Progenitor cell of endocrine pancreas (in vitro differentiated cells): ENCODE results near the gene VAPA. TPM values are rescaled to one million over a fixed set of nuclear protein-coding genes. Genes with fewer than 3 reads are reported as not detected.
A peak's percentile ranks its signal among the peaks of the same experiment; 100 is the strongest.

ENCODE experiments used
- DNase-seq: peaks from one replicate; pipeline ENCODE4 v3.0.0; 2021; ENCODE audit warnings: low spot score; ENCODE audit not compliant: unreplicated experiment
- H3K27ac Mint-ChIP-seq: 2 replicates; pipeline ENCODE4 v1.8.0; 2021; ENCODE audit warnings: mild to moderate bottlenecking, moderate library complexity, mixed read lengths
- H3K27me3 Mint-ChIP-seq: 2 replicates; pipeline ENCODE4 v1.8.0; 2021; ENCODE audit warnings: mixed read lengths
- H3K36me3 Mint-ChIP-seq: 2 replicates; pipeline ENCODE4 v1.8.0; 2022; ENCODE audit warnings: mixed read lengths; ENCODE audit not compliant: insufficient read depth
- H3K4me1 Mint-ChIP-seq: 2 replicates; pipeline ENCODE4 v1.8.0; 2021; ENCODE audit warnings: low read depth, mixed read lengths
- H3K4me3 Mint-ChIP-seq: 2 replicates; pipeline ENCODE4 v1.8.0; 2021; ENCODE audit warnings: low read depth, mild to moderate bottlenecking, moderate library complexity, mixed read lengths
- H3K9me3 Mint-ChIP-seq: 2 replicates; pipeline ENCODE4 v1.8.0; 2021; ENCODE audit warnings: low read depth, mixed read lengths
- total RNA-seq: library from RNA; stranded (reverse); gene quantifications from 2 replicates; pipeline ENCODE4 v1.2.1, GENCODE V29; 2021
- TF ChIP-seq, protein P1 (sequence below): fragments of 200-600 bp; sonication (generic); IDR thresholded peaks from one replicate; pipeline ENCODE4 v1.5.0; 2021; ENCODE audit warnings: antibody characterized with exemption, mild to moderate bottlenecking; ENCODE audit not compliant: unreplicated experiment

VAPA gene
- total RNA-seq, 1 donor from 2014 or later = 115 TPM

DNA sequence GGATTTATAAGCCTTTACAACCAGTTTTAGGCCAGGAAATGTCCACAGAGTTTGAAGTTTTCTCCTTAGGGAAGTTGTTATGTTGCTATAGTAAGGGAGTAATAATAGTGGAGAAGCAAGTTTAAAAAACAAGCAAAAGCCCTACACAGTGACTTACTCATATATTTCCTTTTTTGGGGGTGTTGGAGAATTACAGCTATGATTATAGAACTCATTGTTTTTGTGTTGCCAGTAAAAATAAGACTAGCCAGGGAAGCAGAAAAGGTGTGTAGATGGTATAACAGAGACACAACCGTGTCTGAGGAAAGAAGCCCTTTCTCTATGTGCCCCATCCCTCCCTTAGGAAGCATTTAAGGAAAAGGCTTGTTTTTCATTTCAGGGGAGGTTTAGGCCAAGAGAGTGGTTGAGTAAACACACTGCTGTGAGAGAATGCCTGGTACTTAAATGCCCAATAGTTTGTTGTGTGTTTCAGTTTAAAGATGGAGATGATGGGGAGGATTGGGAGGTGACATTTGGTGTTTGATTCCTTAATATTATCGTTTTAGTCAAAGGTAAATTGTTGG, 2.3 kb downstream of the VAPA start:
- TF ChIP-seq, protein P1, sequence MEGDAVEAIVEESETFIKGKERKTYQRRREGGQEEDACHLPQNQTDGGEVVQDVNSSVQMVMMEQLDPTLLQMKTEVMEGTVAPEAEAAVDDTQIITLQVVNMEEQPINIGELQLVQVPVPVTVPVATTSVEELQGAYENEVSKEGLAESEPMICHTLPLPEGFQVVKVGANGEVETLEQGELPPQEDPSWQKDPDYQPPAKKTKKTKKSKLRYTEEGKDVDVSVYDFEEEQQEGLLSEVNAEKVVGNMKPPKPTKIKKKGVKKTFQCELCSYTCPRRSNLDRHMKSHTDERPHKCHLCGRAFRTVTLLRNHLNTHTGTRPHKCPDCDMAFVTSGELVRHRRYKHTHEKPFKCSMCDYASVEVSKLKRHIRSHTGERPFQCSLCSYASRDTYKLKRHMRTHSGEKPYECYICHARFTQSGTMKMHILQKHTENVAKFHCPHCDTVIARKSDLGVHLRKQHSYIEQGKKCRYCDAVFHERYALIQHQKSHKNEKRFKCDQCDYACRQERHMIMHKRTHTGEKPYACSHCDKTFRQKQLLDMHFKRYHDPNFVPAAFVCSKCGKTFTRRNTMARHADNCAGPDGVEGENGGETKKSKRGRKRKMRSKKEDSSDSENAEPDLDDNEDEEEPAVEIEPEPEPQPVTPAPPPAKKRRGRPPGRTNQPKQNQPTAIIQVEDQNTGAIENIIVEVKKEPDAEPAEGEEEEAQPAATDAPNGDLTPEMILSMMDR = no peak
- Mint-ChIP-seq H3K27ac (peak overlapping the region; percentile 66), H3K36me3 (no peaks in the 10 kb centered on the region), H3K4me3 (peak overlapping the region; percentile 86), H3K4me1 (peaks cover 16% of the 10 kb centered on the region), H3K27me3 (no peaks in the 10 kb centered on the region), H3K9me3 (no peaks in the 10 kb centered on the region)
- no peak for DNase-seq

DNA sequence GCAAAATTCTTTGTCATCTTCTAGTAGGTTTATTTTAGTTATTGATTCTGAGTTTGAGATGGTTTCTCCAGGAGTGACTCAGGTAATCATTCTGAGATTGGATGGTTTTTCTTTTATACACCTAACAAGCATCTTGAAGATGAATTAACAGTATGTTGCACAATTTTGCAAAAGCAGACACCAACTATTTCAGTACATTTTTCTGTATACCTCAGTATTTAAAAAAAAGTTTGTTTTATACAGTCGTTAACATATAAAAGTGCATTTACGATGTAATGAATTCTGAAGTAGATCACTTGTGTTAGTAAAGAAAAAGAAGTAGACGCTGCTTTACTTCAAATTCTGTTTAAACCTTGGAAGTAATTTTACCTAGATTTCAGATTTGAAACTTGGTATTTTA, 3.0 kb downstream of the VAPA start:
- Mint-ChIP-seq H3K27me3 (no peaks in the 10 kb centered on the region), H3K9me3 (no peaks in the 10 kb centered on the region), H3K27ac (no peak overlapping the region), H3K36me3 (no peaks in the 10 kb centered on the region), H3K4me1 (peaks cover 16% of the 10 kb centered on the region), H3K4me3 (no peak overlapping the region)
- TF ChIP-seq, protein P1 = no peak
- DNase-seq = no peak

DNA sequence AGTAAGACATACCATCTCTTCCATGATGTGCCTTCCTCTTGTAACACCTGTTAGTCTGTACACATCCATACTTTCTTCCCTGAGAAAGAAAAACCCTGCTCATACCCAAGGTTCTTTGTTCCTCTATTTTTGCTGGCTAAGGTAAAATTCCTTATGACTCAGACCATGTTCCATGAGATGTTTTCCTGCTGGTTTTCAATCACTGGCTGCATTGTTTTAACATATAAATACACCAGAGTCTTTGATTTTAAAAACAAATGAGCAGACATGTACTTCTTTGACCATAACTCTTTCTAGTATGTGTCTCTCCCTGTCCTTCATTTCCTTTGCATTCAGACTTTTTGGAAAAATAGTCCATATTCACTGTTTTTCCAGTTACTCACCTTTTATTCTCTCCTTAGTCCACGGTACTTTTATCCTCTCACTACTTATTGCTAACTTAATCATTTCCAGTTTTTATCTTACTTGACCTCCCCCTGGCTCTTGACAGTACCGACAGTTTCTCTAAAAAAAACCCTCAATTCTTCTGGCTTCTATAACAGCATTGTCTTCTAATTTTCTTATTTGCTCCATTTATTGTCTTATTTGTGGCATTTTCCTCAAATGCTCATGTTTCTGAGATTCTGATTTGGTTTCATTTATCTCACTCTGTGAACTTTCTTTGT, 4.3 kb downstream of the VAPA start:
- H3K27me3 Mint-ChIP-seq = no peaks in the 10 kb centered on the region
- no peak overlapping the region for H3K27ac Mint-ChIP-seq
- TF ChIP-seq, protein P1 = no peak
- H3K9me3 Mint-ChIP-seq = no peaks in the 10 kb centered on the region
- no peak overlapping the region for H3K4me3 Mint-ChIP-seq
- H3K36me3 Mint-ChIP-seq = no peaks in the 10 kb centered on the region
- no peak for DNase-seq
- peaks cover 16% of the 10 kb centered on the region for H3K4me1 Mint-ChIP-seq

DNA sequence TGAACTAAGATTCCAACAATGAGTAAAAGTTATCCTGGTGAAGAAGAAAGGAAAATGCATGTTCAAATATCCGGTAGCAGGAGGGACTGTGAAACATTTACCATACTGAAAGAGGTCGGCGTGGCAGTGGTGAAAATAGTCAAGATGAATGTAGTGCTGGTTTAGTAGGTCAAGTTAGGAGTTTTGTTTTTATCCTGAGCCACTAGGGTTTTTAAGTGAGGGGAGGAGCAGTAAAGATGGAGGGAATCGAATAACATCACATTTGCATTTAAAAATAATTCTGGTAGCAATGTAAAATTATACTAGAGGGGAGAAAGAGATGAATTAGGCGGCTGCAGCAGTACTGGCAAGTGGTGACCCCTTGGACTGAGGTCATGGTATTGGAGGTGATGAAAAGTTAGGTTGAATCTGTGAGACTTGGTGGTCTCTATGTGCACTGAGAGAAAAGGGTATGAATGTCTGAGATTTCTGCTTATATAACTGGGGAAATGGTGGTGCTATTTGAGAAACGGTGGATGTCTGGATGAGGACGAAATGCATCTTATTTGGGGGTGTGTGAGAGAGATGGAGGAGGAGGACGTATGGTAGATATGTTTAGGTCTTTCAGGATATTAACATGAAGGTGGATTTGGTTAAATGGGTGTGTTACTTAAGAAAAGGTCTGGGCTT, 5.9 kb downstream of the VAPA start:
- Mint-ChIP-seq H3K4me1 (peaks cover 20% of the 10 kb centered on the region), H3K27me3 (no peaks in the 10 kb centered on the region), H3K9me3 (no peaks in the 10 kb centered on the region), H3K27ac (no peak overlapping the region), H3K4me3 (no peak overlapping the region), H3K36me3 (no peaks in the 10 kb centered on the region)
- no peak for DNase-seq
- TF ChIP-seq, protein P1 = no peak

DNA sequence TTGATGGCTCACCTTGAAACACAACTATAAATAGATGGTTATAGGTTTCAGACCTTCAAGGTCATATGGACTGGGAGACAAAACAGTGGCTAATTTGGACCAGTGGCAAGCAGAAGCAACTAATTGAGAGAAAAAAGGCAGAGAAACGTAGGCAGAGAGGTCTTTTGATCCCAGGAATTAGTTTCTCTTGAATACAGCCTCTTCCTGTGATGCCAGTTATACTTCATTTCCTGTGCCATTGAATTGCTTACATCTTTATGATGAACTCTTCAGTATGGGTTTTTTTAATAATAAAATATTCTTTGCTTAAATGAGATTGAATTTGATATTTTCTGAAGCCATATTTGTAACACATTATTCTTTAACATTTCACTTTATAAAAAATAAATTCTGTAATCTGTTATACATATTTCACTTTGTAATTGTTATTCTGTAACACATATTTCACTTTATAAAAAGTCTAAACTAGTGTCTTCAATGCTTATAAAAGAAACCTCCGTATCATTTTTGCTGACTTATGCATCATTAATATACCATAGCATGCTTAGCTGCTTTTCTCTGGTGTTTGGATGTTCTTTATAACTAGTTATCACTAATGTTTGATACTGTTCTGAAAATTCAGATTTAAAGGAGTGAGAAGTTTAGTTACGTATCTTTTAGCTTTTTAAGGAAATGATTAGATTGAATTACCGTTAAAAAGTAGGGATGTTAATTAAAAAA, 8.9 kb downstream of the VAPA start:
- DNase-seq = no peak
- H3K9me3 Mint-ChIP-seq = no peaks in the 10 kb centered on the region
- no peaks in the 10 kb centered on the region for H3K36me3 Mint-ChIP-seq
- TF ChIP-seq, protein P1 = no peak
- H3K27me3 Mint-ChIP-seq = no peaks in the 10 kb centered on the region
- H3K4me3 Mint-ChIP-seq = no peak overlapping the region
- H3K4me1 Mint-ChIP-seq = peaks cover 28% of the 10 kb centered on the region
- H3K27ac Mint-ChIP-seq = no peak overlapping the region
